Ovary (tissue), 9 donors: Measurements from ENCODE around the gene C1S. TPM values are rescaled to one million over a fixed set of nuclear protein-coding genes. Genes with fewer than 3 reads are reported as not detected.

Experiments
- DNase-seq, 5 donors: peaks; one replicate each; pipeline ENCODE4 v3.0.0-alpha.2; 2019 to 2020
- H3K27ac ChIP-seq, 2 donors: fragments of 200-600 bp; one replicate each; pipeline versions ENCODE4 v1.5.1 to v1.8.0; 2019 to 2022
- H3K27me3 ChIP-seq: fragments of 200-600 bp; one replicate; pipeline ENCODE4 v1.8.0; 2022
- H3K36me3 ChIP-seq: fragments of 200-600 bp; sonication (generic); one replicate; pipeline ENCODE4 v1.5.1; 2019
- H3K4me1 ChIP-seq: one replicate; pipeline ENCODE4 v1.8.1; 2013; ENCODE audit warnings: mild to moderate bottlenecking, moderate library complexity; ENCODE audit not compliant: insufficient read depth
- H3K4me3 ChIP-seq: fragments of 200-600 bp; sonication (generic); one replicate; pipeline ENCODE4 v1.5.1; 2017
- H3K9me3 ChIP-seq, 2 donors: fragments of 200-600 bp in 1 of 2; sonication (generic) in 1 of 2; one replicate each; pipeline versions ENCODE4 v1.5.1 to v1.8.1; 2013 to 2019; ENCODE audit warnings: mild to moderate bottlenecking in 1 of 2, moderate library complexity in 1 of 2
- EP300 ChIP-seq: sonication (generic); formaldehyde crosslinking; IDR thresholded peaks from one replicate; pipeline ENCODE4 v1.6.1; 2017; ENCODE audit warnings: antibody characterized with exemption
- POLR2A ChIP-seq: fragments of 450-650 bp; IDR thresholded peaks from one replicate; pipeline ENCODE4 v1.6.1; 2017; ENCODE audit warnings: antibody characterized with exemption, mild to moderate bottlenecking, moderate library complexity
- WGBS, 3 donors: extraction: QIAGEN DNeasy Blood & Tissue Kit in 1 of 3; methylation state at CpG; one replicate each; pipeline versions ENCODE4 v1.1.5 to v1.1.7; 2013 to 2017; 5-methylcytosine and 5-hydroxymethylcytosine counted together
- intact Hi-C, 4 donors: fragments of 100-400 bp; cut with DNase I; formaldehyde crosslinking; loops; one replicate each; pipeline versions ENCODE4 v1.11.0 to v1.15.1; 2022 to 2023
- polyA plus RNA-seq, 2 donors: library from polyadenylated mRNA; stranded (reverse); fragments of 200-250 nt in 1 of 2; fragments of 350-450 nt in 1 of 2; fragmentation: Illumina TruSeq in 1 of 2; extraction: RNeasy Lipid Tissue Mini Kit (QIAGEN cat#74804) in 1 of 2; gene quantifications; one replicate each; pipeline ENCODE4 v1.2.3, GENCODE V29; 2013 to 2014
- total RNA-seq, 7 donors: library from RNA; depleted of rRNA in 2 of 7; stranded (reverse); fragments of >200 nt in 2 of 7; fragmentation: NEBNext Ultra II Directional in 3 of 7; extraction: Animal tissue kit (Norgen Biotek cat#: 25700) in 3 of 7; gene quantifications; one replicate each; pipeline versions ENCODE4 v1.1.0 to v1.2.4, GENCODE V29; 2016 to 2023
- TF ChIP-seq, protein P1 (sequence below), 3 donors: fragments of 450-650 bp in 2 of 3; fragments of 200-600 bp in 1 of 3; IDR thresholded peaks; one replicate each; pipeline versions ENCODE4 v1.5.1 to v1.8.0; 2016 to 2022; ENCODE audit warnings: antibody characterized with exemption in 3 of 3, mild to moderate bottlenecking in 1 of 3
- donor health status: DM: no; HTN: no; CAD: no; lungs with moderate emphysema.
- donor health status: DM: no; HTN: no; CAD: no.
- donor health status: Bipolar disorder and iron deficiency.
- donor health status: DM: yes; HTN: yes; CAD: no.
- donor health status: DM: no; HTN: no; CAD: no.
- donor health status: DM: yes; HTN: yes; CAD: no.

The C1S gene
- total and polyA plus RNA-seq, 9 donors, result 499 to 1,495 (median 952) TPM

DNA sequence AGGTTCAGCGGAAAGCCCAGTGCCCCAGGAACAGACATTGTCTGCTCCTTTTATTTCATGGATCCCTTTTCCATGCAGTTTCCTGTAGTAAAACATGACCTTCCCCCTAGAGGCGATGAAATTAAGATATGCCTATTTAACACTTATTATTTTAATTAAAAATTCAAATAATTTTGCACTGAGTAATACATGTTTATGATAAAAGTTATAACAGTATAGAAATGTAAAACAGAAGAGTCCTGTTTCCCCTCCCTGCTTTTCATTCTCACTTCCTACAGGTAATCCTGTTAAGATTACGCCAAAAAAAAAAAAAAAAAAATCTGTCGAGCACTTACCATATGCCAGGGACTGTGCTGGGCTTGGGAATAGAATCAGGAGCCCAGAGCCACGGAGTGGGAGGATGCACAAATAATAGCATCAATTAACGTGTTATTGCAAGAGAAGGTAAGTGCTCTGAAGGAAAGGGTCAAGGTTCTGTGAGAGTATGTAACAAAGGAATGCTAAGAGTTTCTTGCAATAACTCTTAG lies 41.4 kb upstream of the C1S start:
- intact Hi-C loops, result loop anchor here in 1 of 4 donors (5.0 kb wide), 1 partner anchor 93 kb away; no protein-coding TSS in a partner anchor
- 1 to 4% (median 2%) methylated on average over 6 of the region's 6 CpGs for WGBS, 3 donors
- TF ChIP-seq POLR2A (no peak), EP300 (no peak)
- TF ChIP-seq, protein P1, sequence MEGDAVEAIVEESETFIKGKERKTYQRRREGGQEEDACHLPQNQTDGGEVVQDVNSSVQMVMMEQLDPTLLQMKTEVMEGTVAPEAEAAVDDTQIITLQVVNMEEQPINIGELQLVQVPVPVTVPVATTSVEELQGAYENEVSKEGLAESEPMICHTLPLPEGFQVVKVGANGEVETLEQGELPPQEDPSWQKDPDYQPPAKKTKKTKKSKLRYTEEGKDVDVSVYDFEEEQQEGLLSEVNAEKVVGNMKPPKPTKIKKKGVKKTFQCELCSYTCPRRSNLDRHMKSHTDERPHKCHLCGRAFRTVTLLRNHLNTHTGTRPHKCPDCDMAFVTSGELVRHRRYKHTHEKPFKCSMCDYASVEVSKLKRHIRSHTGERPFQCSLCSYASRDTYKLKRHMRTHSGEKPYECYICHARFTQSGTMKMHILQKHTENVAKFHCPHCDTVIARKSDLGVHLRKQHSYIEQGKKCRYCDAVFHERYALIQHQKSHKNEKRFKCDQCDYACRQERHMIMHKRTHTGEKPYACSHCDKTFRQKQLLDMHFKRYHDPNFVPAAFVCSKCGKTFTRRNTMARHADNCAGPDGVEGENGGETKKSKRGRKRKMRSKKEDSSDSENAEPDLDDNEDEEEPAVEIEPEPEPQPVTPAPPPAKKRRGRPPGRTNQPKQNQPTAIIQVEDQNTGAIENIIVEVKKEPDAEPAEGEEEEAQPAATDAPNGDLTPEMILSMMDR (IDR thresholded peaks at IDR 0.05), result no peak
- no peaks in the 10 kb centered on the region for H3K27me3 ChIP-seq
- no peaks in the 10 kb centered on the region for H3K36me3 ChIP-seq
- no peaks in the 10 kb centered on the region for H3K9me3 ChIP-seq
- H3K4me3 ChIP-seq, result peak overlapping the region; percentile 81
- peaks cover 2% of the 10 kb centered on the region for H3K4me1 ChIP-seq
- no peak for DNase-seq
- peak overlapping the region in 1 of 2 donors; percentile 85 for H3K27ac ChIP-seq

DNA sequence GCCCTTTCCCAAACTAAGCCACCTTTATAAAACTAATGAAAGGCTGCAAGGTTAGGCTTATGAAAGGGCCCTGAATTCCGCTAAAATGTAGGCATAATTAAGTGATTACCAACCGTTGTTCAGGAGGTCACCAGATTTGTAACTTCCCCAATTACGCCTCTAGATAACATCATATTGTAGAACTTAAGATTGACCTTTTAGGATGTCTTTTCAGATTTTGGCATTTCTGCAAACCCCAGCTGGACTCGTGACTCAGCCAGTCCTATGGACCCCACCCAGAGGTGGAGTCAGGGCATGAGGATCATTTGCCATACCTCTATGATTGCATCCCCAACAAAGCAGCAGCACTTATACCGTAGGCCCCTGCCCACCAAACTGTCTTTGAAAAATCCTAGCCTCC lies 38.6 kb upstream of the C1S start:
- 81 to 86% (median 85%) methylated on average over 5 of the region's 5 CpGs for WGBS, 3 donors
- no peak for DNase-seq
- Histone ChIP-seq H3K27ac (no peak overlapping the region), H3K4me3 (no peak overlapping the region), H3K9me3 (no peaks in the 10 kb centered on the region), H3K4me1 (peaks cover 2% of the 10 kb centered on the region), H3K27me3 (no peaks in the 10 kb centered on the region), H3K36me3 (no peaks in the 10 kb centered on the region)
- intact Hi-C loops, result no loop called here
- no peak for TF ChIP-seq POLR2A
- TF ChIP-seq, protein P1 (IDR thresholded peaks at IDR 0.05), result no peak
- TF ChIP-seq EP300, result no peak

DNA sequence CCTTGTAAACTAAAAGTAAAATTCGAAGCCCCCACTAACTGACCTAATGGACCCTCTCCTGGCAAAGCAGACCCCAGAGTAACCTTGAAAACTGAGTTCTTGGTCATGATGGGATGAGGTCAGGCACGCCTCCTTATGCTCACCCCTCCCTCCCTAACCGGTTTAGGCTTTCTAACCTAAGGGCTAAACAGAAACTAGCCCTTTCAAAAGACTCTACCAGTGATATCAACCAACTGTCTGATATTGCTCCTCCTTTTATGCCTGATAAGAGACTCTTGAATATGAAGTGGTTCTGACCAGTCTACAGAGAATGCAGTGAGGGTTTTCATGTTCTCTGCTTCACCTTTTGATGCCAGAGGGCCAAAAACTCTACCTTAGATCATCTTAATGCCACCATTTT lies 37.4 kb upstream of the C1S start:
- 69 to 83% (median 77%) methylated on average over 3 of the region's 3 CpGs for WGBS, 3 donors
- intact Hi-C loops, result no loop called here
- H3K9me3 ChIP-seq, result no peaks in the 10 kb centered on the region
- no peaks in the 10 kb centered on the region for H3K36me3 ChIP-seq
- no peak for DNase-seq
- H3K4me3 ChIP-seq, result no peak overlapping the region
- no peaks in the 10 kb centered on the region for H3K27me3 ChIP-seq
- no peak for TF ChIP-seq POLR2A
- no peak for TF ChIP-seq EP300
- TF ChIP-seq, protein P1 (IDR thresholded peaks at IDR 0.05), result no peak
- H3K4me1 ChIP-seq, result no peaks in the 10 kb centered on the region
- H3K27ac ChIP-seq, result no peak overlapping the region

DNA sequence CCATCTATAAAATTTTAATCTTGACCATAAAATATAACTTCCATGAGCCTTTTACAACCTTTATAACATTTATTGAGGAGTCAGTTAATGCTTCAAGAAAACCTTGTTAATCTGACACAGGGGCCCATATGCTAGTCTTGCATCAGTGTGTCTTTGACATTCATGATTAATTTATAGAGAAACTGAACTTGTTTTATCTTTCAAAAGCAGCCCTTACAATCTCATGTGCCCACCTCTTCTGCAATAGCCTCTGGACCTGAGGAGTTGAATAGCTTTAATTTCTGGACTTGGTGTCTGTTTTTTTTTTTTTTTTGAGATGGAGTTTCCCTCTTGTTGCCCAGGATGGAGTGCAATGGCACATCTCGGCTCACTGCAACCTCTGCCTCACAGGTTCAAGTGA lies 33.7 kb upstream of the C1S start:
- Histone ChIP-seq H3K4me3 (no peak overlapping the region), H3K27ac (no peak overlapping the region), H3K4me1 (no peaks in the 10 kb centered on the region), H3K36me3 (no peaks in the 10 kb centered on the region), H3K9me3 (no peaks in the 10 kb centered on the region), H3K27me3 (no peaks in the 10 kb centered on the region)
- WGBS, 3 donors, result 74 to 88% (median 78%) methylated on average over 1 of the region's 1 CpG
- intact Hi-C loops, result no loop called here
- TF ChIP-seq EP300 (no peak), POLR2A (no peak)
- TF ChIP-seq, protein P1 (IDR thresholded peaks at IDR 0.05), result no peak
- no peak for DNase-seq
